PC-3 (cell line): ENCODE results near the gene CFAP410.

Experiments
- CTCF ChIP-seq: fragments of 300-600 bp; sonication (generic); conservative IDR thresholded peaks from 2 replicates; pipeline ENCODE4 v1.5.1; 2017; ENCODE audit warnings: antibody characterized with exemption, low read depth, mild to moderate bottlenecking, low read length
- EZH2 ChIP-seq: fragments of 300-600 bp; sonication (generic); IDR thresholded peaks from one replicate; pipeline ENCODE4 v1.6.1; 2017; ENCODE audit warnings: antibody characterized with exemption, mild to moderate bottlenecking, low read length; ENCODE audit not compliant: unreplicated experiment

GRCh38 chr21:44377922-44378645 is 38.9 kb upstream of the CFAP410 start:
- TF ChIP-seq CTCF (no peak), EZH2 (no peak)
